ENCODE results near the gene INSYN1.
A peak's percentile ranks its signal among the peaks of the same experiment; 100 is the strongest.

The INSYN1 gene

GRCh38 chr15:73700041-73700842 lies 52.9 kb downstream of the INSYN1 start:
- in situ Hi-C loops (cut with MboI; ENCODE audit: low sequenced_read_pairs, unreplicated experiment) = no loop called here
- TF ChIP-seq CTCF (IDR thresholded peaks at IDR 0.05; ENCODE audit: borderline replicate concordance, control extremely low read depth, extremely low read depth, insufficient read depth, missing control alignments) = peak; percentile 70
- peak; percentile 83 for DNase-seq (ENCODE audit: low spot score)

- in situ Hi-C loops (cut with MboI; ENCODE audit: low sequenced_read_pairs, unreplicated experiment) = loop anchor here (10.0 to 25.0 kb wide), 3 partner anchors 65 to 387 kb away; partner anchors contain the start of gene NPTN
Observed at GRCh38 chr15:73699249-73700040, 53.7 kb downstream of the INSYN1 start.

GRCh38 chr15:73697033-73697467 lies 56.1 kb downstream of the INSYN1 start:
- in situ Hi-C loops (cut with MboI; ENCODE audit: low sequenced_read_pairs, unreplicated experiment) = loop anchor here (10.0 to 25.0 kb wide), 3 partner anchors 62 to 385 kb away; partner anchors contain the start of gene NPTN
- TF ChIP-seq CTCF (IDR thresholded peaks at IDR 0.05; ENCODE audit: borderline replicate concordance, control extremely low read depth, extremely low read depth, insufficient read depth, missing control alignments) = no peak
- peak; percentile 84 for DNase-seq (ENCODE audit: low spot score)

More at GRCh38 chr15:73699249-73700040, 53.7 kb downstream of the INSYN1 start:
- TF ChIP-seq CTCF (IDR thresholded peaks at IDR 0.05; ENCODE audit: borderline replicate concordance, control extremely low read depth, extremely low read depth, insufficient read depth, missing control alignments) = no peak
- no peak for DNase-seq (ENCODE audit: low spot score)

- DNase-seq (ENCODE audit: low spot score) = no peak
- in situ Hi-C loops (cut with MboI; ENCODE audit: low sequenced_read_pairs, unreplicated experiment) = loop anchor here (10.0 to 25.0 kb wide), 3 partner anchors 62 to 384 kb away; partner anchors contain the start of gene NPTN
- no peak for TF ChIP-seq CTCF (IDR thresholded peaks at IDR 0.05; ENCODE audit: borderline replicate concordance, control extremely low read depth, extremely low read depth, insufficient read depth, missing control alignments)
Observed at GRCh38 chr15:73696641-73697001, 56.5 kb downstream of the INSYN1 start.

GRCh38 chr15:73695773-73696640 lies 57.1 kb downstream of the INSYN1 start:
- in situ Hi-C loops (cut with MboI; ENCODE audit: low sequenced_read_pairs, unreplicated experiment) = loop anchor here (10.0 to 25.0 kb wide), 3 partner anchors 61 to 384 kb away; partner anchors contain the start of gene NPTN
- no peak for TF ChIP-seq CTCF (IDR thresholded peaks at IDR 0.05; ENCODE audit: borderline replicate concordance, control extremely low read depth, extremely low read depth, insufficient read depth, missing control alignments)
- DNase-seq (ENCODE audit: low spot score) = no peak

All from GM13976 (cell line).